ENCODE results near the gene DDX1.
"Not testable (repeated sequence)": the region's sequence is repeated elsewhere in the genome, so short reads cannot be mapped to it uniquely, and the experiment has no call there.

Gene DDX1

DNA sequence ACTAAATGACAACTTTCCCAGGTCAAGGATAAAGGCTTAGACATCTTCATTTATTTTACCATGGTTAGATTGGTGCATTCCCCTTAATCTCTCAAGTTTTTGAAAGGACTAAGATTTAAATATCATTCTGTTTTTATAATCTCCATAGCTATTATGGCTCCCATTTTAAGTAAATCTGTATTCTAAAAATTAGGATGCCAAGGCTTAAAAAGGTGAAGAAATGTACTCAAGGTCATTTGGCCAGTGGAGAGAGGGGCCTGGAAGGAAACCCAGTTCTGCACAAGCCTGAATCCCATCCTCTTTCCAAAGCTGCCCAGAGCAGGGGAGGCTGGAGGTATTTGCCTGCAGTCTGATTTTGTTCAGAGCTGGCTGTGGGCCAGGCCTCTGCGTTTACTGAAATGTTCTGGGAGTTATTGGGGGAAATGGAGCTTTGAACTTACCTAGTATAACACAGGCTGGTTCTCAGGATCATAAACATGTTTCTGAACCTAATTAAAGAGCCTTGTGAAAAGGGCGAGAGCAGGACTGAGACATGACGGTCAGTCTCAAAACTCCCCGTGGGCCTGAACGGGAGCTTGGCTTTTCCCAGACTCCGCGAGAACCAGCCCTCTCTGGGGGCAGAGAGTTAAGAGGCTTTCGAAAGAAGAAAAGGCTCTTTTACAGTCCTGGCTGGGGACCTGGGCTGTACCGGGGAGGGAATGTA is 85.6 kb downstream of the DDX1 start:
- DNase-seq (ENCODE audit: low spot score), result no peak

GRCh38 chr2:15678346-15678745 is 86.7 kb downstream of the DDX1 start:
- DNase-seq (ENCODE audit: low spot score), result no peak

DNA sequence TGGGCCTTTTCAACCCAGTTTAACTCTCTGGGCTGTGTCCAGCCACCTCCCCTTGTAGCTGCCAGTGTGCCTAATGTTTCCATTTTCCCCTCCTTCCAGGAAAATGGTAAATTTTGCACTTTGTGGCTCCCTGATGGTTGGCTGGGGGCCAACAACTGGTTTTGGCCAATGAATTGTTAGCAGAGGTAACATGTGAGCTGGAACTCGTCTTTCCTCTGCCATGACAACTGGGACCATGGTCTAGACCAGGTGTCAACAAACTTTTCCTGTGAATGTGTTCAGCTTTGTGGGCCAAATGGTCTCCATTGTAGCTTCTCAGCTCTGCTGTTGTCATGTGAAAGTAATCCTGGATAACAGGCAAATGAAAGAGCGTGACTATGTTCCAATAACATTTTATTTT is 87.2 kb downstream of the DDX1 start:
- DNase-seq (ENCODE audit: low spot score), result no peak

DNA sequence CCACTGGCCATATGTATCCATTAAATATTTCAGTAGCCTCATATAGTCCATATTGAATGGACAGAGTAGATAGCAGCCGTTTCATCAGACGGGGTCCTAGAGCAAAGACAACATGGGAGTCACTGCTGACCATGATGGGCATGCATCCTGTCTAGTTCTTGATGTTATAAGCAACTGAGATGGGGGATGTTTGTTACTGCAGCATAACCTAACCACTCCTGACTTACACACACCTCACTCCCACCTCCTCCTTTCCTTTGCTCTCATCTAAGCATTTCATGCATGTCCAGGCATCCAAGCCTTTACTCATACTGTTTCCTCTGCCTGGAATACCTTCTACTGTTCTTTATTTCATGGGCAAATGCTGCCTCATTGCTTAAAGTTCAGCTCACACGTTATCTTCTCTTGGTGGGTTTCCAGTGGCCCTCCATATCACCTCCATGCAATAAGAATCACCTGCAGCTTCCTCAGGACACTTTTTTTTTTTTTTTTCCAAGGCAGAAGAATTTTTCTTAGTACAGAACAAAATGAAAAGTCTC is 87.8 kb downstream of the DDX1 start:
- DNase-seq (ENCODE audit: low spot score), result no peak

- DNase-seq (ENCODE audit: low spot score), result not testable (repeated sequence)
Measured at GRCh38 chr2:15680132-15680531, 88.5 kb downstream of the DDX1 start.

Measured in GM03348 (cell line).